ENCODE results near the gene BLCAP.
"Not testable (repeated sequence)": the region's sequence is repeated elsewhere in the genome, so short reads cannot be mapped to it uniquely, and the experiment has no call there.

BLCAP gene, protein sequence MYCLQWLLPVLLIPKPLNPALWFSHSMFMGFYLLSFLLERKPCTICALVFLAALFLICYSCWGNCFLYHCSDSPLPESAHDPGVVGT

GRCh38 chr20:37527638-37528445, at the start of gene BLCAP:
BLCAP (minus strand) TSS chr20:37527876; CDS start chr20:37519174, 8,702 bp downstream.
- DNase-seq (ENCODE audit: low read depth), result peak; percentile 68

GRCh38 chr20:37577436-37577835, 49.8 kb upstream of the BLCAP start:
- not testable (repeated sequence) for DNase-seq (ENCODE audit: low read depth)

DNA sequence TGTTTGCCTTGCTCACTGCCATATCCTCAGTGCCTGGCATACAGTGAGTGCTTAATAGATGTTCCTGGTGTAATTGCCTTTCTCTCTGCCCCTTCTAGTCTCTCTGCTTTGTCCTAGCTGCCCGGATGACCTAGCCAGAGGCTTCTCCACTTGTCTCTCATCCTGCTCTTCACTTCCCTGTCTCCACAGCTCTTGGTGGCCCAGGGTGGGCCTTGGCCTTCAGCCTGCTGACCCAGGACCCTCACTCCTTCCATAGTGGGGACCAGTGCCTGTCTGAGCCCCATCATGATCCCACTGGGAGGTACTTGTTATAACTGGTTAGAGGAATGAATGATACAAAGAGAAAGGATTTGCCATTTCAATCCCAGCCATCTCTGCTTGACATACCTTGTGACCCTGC, 49.2 kb upstream of the BLCAP start:
- no peak for DNase-seq (ENCODE audit: low read depth)

DNA sequence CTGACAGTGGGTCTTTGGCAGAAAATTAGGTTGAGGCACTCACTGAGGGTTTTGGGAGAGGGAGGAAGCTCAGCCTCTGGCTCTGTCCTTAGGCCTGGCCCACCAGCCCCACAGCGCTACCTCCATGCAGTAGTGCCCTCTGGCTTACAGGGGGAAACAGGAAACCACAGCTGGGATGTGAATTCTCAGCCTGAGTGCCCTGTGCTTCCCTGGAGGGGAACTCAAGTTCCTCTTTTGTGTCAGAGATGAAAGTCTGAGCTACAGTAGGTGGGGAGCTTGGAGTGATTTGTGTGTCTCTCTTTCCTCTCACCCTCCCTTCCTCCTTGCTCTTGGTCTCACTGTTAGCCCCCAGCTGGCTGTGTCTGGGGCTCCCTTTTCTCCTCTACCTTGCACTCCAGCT, 48.2 kb upstream of the BLCAP start:
- DNase-seq (ENCODE audit: low read depth), result no peak

DNA sequence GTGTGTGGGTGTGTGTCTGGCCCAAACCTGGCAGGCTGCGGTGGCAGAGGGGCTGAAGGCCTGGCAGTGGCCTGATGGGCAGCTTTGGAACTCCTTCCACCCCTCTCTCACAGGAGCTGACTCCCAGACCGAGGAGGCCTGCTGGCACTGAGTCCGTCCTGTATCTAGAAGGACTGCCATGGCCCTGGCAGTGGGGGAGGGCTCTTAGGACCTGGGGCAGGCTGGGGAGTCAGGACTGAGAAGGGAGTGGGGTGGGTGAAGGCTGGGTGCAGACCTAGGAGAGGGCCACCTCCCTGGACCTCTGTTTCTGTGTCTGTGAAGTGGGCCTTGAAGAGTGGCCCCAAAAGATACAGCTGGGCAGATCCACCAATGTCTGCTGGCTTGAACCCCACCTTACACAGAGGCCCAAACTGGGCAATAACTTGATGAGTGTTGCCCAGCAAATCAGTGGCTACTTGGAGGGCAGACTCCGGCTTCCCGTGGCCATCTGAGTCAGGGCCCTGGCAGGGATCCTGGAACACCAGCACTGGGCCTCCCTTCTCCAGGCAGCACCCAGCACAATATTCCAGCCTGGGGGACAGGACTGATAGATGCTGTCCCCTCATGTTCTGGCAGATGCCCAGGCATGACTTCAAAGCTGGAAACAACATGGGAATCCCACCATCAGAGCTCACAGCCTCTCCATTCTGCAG, 46.7 kb upstream of the BLCAP start:
- DNase-seq (ENCODE audit: low read depth), result no peak

GRCh38 chr20:37573626-37574198, 46.0 kb upstream of the BLCAP start:
- no peak for DNase-seq (ENCODE audit: low read depth)

DNA sequence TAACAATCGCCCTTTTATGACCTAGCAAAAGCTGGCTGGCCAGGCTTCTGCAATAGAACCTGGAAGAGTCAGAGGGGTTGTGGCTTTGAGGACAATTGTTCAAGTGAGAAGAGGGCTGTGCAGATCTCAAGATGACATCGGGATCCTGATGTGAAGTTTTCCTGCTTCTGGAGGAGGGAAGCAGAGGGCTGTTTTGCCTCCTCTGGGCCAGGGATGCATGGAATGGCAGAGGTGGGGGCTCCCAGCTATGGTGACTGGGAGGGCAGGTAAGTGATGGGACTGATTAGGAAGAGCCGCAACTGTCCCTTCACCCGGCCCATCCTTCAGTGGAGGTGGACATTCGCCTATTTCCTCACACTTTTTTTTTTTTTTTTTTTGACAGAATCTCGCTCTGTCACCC, 43.4 kb upstream of the BLCAP start:
- DNase-seq (ENCODE audit: low read depth), result no peak

DNA sequence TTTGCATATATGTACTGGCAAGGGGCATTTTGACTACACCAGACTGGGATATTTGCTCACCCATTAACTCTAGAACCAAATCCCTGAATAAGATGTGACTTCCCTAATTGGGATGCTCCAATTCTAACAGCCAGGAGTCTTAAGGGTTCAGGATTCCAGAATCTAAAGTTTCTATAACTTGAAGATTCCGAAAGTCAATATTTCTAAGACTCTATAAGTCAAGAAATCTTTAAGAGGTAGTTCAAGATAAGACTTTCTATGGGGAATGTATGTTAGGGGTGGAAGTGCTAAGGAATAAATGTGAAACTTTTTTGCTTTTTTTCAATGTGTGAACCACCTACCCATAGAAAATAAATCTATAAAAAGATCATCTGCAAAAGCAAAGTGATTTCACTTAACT, 42.7 kb upstream of the BLCAP start:
- no peak for DNase-seq (ENCODE audit: low read depth)

- DNase-seq (ENCODE audit: low read depth), result no peak
These were observed 40.3 kb upstream of the BLCAP start for GRCh38 chr20:37567671-37568588.

- DNase-seq (ENCODE audit: low read depth), result no peak
These were observed 39.6 kb upstream of the BLCAP start for GRCh38 chr20:37567331-37567665.

DNA sequence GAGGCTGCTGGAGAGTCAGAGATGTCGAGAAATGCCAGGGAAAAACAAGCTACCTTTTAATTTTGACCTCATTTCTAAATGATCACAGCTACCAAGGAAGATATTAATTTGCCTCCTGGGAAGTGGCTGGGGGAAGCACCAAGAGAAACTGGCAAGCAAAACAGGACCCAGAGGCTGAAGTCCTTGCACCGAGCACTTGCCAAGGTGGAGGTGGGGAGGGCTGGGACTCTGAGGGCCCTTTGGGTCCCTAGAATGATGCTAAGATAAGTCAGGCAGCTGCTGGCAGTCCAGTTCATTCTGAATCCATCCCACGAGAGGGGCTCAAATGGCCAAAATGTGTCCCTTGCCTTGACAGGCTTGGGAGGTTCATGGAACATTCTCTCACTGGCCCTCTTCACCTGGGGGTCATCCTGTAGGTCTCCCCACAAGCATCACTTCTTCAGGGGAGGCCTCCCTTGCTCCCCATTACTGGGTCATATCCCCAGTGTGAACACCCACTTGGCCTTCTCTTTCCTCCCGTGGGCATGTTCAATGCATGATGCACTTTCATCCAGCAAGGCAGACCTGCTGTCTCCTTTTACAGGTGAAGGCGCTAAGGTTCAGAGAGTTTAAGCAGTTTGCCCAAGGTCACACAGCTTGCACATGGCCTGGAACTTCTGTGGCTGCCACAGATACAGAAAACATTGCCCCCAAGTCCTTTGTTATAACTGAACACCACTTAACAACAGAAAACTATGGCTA, 39.1 kb upstream of the BLCAP start:
- no peak for DNase-seq (ENCODE audit: low read depth)

- no peak for DNase-seq (ENCODE audit: low read depth)
These were observed 37.6 kb upstream of the BLCAP start for GRCh38 chr20:37565134-37565811.

DNA sequence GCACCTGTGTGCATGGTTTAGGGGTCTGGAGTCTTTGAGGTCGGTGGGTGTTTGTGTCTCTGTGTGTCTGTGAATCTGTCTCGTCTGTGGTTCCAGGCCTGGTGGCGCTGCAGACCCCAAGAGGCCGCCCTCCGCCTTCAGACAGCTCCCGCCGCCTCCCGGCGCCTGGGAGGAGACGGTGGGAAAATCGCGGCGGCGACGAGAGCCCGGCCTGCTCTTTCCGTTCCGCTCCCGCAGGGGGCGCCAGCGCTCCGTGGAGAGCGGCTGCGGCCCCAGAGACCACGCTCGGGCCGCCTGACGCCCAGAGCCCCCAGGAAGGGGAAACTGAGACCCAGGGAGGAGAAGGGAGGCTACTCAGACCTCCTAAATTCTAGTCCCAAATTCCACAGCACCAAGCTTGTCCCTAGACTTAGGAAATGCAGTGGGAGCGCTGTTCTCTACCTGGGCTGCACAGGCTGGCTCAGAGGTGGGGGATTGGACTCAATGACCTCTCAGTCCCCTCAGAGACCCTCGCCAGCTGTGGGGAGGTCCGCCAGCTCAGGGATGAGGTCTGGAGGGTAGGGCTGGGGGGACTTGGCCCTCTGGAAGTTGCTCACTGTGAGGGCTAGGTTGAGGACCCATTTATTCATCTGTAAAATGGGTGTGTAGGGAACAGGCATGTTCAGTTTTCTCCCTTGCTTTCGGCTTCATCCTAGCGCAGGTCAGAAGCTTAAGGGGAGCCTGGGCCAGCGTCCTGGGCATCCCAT, 36.9 kb upstream of the BLCAP start:
- DNase-seq (ENCODE audit: low read depth), result peak; percentile 7

- DNase-seq (ENCODE audit: low read depth), result no peak
These were observed 36.3 kb upstream of the BLCAP start for GRCh38 chr20:37564016-37564387.

DNA sequence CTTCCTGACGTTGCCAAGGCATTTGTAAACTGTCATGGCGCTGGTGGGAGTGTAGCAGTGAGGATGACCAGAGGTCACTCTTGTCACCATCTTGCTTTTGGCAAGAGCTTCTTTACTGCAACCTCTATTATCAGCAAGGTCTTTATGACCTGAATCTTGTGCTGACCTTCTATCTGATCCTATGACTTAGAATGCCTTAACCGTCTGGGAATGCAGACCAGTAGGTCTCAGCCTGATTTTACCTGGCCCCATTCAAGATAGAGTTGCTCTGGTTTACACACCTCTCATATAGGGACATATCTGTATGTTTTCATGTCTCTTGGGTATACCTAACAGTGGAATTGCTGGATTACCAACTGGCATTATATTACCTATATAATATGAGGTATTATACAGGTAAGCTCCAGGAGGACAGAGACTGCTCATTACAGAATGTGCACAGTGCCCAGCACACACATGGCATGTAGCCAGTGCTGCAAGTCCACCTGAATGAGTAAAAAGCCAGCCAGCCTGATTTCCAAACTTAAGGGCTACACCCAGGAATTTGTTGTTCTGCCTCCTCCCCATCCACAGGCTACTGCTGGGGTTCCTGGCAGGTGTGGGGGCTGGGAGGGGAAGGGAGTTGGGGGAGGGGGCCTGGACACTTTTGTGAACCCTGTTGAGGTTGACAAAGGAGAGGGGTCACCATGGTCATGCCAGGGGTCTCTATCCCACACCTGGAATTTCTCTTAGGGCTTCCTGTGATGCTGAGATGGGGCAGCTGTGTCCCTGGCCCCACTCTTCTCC, 35.2 kb upstream of the BLCAP start:
- DNase-seq (ENCODE audit: low read depth), result no peak

GRCh38 chr20:37560629-37561028, 33.0 kb upstream of the BLCAP start:
- no peak for DNase-seq (ENCODE audit: low read depth)

DNA sequence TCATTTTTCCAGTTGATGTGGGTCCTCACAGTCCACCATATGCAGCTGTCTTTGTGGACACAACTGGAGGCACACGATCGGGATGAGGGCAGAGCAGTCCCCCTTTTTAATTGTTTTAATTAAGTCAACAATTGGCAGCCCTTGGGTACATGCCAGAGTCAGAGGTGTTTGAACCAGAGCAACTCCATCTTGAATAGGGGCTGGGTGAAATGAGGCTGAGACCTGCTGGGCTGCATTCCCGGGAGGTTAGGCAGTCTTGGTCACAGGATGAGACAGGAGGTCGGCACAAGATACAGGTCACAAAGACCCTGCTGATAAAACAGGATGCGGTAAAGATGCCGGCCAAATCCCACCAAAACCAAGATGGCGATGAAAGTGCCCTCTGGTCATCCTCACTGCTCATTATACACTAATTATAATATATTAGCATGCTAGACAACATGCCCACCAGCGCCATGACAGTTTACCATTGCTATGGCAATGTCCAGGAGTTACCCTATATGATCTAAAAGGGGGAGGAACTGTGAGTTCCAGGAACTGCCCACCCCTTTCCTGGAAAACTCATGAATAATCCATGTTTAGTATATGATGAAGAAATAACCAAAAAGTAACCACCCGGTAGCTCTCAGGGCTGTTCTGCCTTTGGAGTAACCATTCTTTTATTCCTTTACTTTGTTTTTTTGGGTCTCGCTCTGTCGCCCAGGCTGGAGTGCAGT, 31.8 kb upstream of the BLCAP start:
- DNase-seq (ENCODE audit: low read depth), result no peak

DNA sequence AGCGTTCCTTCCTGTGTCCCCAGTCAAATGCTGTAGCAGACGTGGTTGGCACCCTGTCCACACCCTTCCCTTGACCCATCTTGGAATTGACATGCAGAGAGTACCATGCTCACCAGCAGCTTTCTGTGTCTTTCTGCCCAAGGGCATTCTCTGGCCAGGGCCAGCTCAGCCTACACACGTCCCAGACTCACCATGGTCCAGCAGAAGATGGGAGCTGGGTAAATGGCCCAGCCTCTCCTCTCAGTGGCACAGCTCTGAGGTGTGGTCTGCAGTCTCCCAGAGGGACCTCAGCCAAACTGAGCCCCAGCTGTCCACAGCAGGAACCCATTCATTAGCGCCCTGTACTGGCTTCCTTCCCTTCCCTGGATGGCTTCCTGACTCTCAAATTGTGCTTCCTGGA, 31.1 kb upstream of the BLCAP start:
- DNase-seq (ENCODE audit: low read depth), result no peak

DNA sequence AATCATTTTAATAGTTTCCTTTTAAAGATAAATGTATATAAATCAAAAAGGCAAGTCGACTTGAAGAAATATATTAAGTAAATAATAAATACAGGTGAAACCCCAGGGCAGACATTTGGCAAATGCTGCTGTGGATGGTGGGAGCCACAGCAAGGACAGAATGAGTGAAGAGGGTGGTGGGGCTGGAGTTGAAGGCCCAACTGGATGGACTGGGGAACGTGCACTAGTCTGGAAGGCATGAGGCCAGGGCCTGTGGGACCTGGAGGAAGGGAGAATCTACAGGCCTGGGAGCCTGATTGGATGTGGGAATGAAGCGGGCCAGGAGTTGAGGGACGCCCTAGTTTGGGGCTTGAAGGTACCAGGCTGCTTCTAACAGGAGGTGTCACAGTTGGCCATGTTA, 30.6 kb upstream of the BLCAP start:
- DNase-seq (ENCODE audit: low read depth), result no peak
